Measurements from ENCODE around the gene EIF6. TPM values are rescaled to one million over a fixed set of nuclear protein-coding genes. Genes with fewer than 3 reads are reported as not detected.

Gene EIF6
- total and polyA plus RNA-seq, 2 of the 8 experiments (the other 6 are each of a cell fraction or from before 2014, with no cell fraction given), result 184 to 319 TPM

- TF ChIP-seq ATF3 (IDR thresholded peaks at IDR 0.05; ENCODE audit: insufficient read depth, low read depth, low read length), result no peak
- no peak for TF ChIP-seq SIN3A (conservative IDR thresholded peaks at IDR 0.05 in 1 of 2, IDR thresholded peaks at IDR 0.05 in 1 of 2; ENCODE audit: low read depth in 1 of 2, low read length in 2 of 2)
- no peak for TF ChIP-seq HDAC2 (IDR thresholded peaks at IDR 0.05; ENCODE audit: borderline replicate concordance in 1 of 2, low read depth in 2 of 2, low read length in 2 of 2)
- no peak for TF ChIP-seq MAFK (IDR thresholded peaks at IDR 0.05; ENCODE audit: low read depth, low read length)
- TF ChIP-seq USF2 (IDR thresholded peaks at IDR 0.05; ENCODE audit: low read length), result no peak
- TF ChIP-seq TCF12 (IDR thresholded peaks at IDR 0.05; ENCODE audit: low read depth, low read length), result no peak
Observed at GRCh38 chr20:35237486-35237885, 47.1 kb downstream of the EIF6 start (continued).

Data from H1 (cell line).